ENCODE results near the gene CADPS2. TPM values are rescaled to one million over a fixed set of nuclear protein-coding genes. Genes with fewer than 3 reads are reported as not detected.

Gene CADPS2
- total and polyA plus RNA-seq, 2 of the 8 experiments (the other 6 are each of a cell fraction or from before 2014, with no cell fraction given): 8.9 to 22.3 TPM

- TF ChIP-seq SIN3A (conservative IDR thresholded peaks at IDR 0.05 in 1 of 2, IDR thresholded peaks at IDR 0.05 in 1 of 2; ENCODE audit: low read depth in 1 of 2, low read length in 2 of 2) (no peak), JUN (IDR thresholded peaks at IDR 0.05; ENCODE audit: low read depth, low read length) (no peak), RBBP5 (IDR thresholded peaks at IDR 0.05; ENCODE audit: borderline replicate concordance, low read depth, low read length) (no peak)
Observed at GRCh38 chr7:122692769-122693309, 193.4 kb downstream of the CADPS2 start (continued).

Data from H1 (cell line).